ENCODE data around the gene MRM2.
A peak's percentile ranks its signal among the peaks of the same experiment; 100 is the strongest.

Gene MRM2

DNA sequence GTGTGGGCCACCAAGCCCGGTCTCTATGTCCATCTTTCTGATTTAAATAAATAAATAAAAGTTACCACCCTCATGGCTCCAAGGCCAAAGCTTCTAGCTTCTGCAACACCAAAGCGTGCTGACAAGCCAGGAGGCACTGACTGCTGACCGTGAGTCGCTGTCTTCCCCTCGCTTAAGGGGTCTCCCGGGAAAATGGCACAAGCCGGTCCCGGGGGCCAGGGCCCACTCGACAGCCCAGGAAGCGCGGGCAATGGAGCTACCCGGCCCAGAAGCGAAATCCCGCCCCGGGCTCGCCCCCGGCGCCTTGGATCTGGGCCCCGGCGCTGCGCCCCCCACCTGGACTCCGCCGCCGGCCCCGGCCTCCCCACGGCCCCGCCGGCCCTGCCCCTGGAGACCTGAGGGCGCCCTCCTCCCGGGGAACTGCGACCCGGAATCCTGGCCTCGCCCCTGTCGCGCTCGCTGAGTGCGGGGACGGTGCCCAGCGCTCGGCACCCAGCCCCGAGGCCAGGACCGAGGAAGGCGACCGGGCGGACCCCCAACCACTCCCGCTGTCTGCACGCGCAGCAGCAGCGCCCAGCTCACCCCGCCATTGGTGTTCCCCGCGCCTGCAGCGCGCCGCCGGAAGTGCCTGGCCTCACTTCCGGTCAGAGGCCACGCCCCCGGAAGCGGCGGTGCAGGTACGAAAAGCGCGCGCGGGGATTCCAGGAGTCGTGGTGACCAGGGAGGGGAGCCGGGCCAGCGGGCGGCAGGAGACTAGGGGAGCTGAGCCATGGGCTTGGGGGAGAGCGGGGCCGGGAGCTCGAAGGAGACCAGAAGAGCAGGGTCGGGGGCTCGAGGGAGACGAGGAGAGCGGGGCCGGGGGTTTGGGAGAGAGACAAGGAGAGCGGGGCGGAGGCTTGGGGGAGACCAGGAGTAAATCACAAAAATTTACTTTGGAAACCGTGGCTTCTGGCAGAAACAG lies at the start of gene MRM2, which contains the start of gene NUDT1:
MRM2 (minus strand) TSS at position 626 of the 961 bp plus-strand sequence; CDS start at position 590, 36 bp downstream.
NUDT1 (plus strand) TSS at position 647 of the 961 bp plus-strand sequence. CDS start 2,349 bp downstream, outside the sequence.
- peak; percentile 76 for DNase-seq (ENCODE audit: low read depth)

DNA sequence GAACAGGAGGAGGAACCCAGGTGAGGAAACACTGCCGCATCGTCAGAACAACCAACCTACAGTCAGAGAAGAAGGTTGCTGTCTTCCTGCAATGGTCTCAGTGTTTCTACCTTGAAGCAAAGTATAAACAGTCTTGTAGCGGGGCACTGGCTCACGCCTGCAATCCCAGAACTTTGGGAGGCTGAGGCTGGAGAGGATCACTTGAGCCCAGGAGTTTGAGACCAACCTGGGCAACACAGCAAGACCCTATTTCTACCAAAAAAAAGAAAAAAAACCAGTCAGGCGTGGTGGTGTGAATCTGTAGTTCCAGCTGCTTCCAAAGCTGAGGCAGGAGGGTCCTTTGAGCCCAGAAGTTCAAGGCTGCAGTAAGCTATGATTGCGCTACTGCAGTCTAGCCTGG lies 48.9 kb upstream of the MRM2 start:
- no peak for DNase-seq (ENCODE audit: low read depth)

DNA sequence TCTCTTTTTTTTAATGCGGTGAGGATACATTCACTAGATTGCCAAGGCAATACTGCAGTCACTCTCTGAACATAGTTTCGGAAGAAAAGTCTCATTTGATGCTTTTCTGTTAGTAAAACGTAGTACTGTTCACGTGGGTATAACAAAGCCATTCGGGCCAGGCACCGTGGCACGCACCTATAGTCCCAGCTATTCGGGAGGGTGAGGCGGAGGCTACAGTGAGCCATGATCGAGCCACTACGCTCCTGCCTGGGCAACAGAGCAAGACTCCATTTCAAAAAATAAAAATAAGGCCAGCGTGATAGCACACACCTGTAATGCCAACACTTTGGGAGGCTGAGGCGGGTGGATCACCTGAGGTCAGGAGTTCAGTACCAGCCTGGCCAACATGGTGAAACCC lies 47.6 kb upstream of the MRM2 start:
- DNase-seq (ENCODE audit: low read depth) = no peak

DNA sequence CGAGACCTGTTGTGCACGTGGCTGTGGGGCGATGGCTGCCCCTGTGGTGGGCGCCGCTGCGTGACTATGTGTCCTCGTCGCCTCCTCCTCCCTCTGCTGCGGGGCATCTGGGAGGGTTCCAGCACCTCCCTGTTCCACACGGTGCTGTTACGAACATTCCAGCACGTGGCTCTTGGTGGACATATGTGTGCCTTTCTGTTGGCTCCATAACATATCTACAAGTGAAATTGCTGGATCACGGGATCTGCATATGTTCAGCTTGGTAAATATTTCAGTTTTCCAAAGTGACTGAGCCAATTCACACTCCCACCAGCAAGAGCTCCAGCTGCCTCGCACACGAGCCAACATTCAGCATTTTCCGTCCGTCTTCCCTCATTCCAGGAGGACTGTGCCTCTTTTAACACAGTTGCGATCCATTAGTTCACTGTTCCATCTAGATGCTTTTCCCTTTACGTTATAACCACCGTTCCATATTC lies 47.1 kb upstream of the MRM2 start:
- DNase-seq (ENCODE audit: low read depth) = no peak

DNA sequence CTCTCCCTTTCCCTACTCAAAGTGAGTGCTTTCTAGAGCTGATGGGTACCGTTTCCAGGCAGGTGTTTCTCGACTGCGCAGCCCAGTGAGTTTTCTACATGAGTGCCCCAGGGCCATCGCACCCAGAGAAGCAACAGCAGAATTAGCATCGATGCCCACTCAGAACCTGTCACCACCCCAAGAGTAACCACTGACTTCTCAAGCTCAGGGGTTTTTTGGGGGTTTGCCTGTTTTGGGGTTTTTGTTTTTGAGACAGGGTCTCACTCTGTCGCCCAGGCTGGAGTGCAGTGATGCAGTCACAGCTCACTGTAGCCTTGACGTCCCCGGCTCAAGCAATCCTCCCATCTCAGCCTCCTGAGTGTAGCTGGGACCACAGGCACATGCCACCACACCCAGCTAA lies 46.5 kb upstream of the MRM2 start:
- DNase-seq (ENCODE audit: low read depth) = no peak

DNA sequence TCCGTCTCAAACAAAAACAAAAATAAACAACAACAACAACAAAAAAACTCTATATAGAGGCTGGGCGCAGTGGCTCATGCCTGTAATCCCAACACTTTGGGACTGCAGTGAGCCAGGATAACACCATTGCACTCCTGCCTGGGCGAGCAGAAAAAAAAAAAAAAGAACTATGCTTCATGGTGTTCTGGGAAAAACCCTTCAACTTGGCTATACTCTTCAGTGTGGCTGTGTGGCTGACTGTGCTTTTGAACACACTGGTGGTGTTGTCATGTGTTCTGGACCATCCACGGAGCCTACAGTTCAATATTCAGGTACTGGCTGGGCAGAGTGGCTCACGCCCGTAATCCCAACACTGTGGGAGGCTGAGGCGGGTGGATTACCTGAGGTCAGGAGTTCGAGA lies 45.7 kb upstream of the MRM2 start:
- no peak for DNase-seq (ENCODE audit: low read depth)

DNA sequence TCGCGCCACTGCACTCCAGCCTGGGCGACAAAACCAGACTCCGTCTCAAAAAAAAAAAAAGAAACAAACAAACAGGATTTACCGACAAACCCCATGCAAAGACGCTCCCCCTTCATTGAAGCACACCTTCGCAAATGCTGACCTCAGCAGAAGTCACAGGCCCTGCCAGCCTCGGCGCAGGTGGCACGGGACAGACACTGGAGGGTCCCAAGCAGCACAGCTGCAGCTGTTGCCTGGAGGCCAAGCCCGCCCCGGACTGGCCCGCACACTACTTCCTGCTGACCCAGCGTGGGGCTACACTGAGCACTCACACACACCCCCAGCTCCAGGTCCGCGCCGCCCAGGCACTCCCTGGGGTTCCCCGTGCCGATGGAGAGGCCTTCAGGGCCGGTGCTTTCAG lies 41.1 kb upstream of the MRM2 start:
- DNase-seq (ENCODE audit: low read depth) = no peak

DNA sequence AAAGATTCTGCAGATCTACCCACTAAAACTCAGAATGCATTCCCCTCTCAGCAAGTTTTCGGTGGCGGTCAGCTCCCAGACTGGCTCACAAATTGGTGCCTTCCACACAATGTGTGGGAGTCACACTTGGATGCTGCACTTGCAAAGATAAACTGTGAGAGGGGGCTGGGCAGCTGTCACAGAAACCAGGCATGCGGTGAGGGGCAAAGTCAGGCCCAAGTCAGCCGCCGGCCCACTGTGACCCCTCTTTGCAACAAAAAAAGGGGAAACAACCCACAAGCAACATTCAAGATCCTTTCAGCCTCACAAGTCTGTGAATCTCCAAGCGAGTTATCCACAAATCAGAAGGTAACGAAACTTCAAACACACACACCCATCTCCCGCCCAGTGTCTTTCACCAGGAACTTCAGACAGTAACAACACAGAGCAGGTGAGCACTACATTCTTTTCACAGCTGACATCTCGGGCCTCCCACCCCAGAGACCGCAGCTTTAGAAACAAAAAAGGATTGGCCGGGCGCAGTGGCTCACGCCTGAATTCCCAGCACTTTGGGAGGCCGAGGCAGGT lies 40.3 kb upstream of the MRM2 start:
- no peak for DNase-seq (ENCODE audit: low read depth)

DNA sequence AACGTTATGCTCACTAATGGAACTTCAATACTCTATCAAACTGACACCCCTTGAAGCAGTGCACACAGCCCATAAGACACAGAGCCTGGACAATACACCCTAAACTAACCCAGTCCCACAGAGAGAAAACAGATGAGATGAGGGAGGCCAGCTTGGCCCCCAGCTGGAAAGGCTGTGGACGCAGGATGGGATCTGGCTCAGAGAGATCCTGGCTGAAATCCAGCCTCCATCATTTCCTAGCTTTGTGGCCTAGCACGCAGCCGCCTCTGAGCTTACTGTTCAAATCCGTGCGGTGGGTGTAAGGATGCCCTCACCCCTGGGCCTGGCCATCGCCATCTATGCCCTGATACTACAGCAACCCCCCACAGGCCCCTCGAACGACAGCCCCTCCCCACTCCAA lies 39.5 kb upstream of the MRM2 start:
- peak; percentile 32 for DNase-seq (ENCODE audit: low read depth)

DNA sequence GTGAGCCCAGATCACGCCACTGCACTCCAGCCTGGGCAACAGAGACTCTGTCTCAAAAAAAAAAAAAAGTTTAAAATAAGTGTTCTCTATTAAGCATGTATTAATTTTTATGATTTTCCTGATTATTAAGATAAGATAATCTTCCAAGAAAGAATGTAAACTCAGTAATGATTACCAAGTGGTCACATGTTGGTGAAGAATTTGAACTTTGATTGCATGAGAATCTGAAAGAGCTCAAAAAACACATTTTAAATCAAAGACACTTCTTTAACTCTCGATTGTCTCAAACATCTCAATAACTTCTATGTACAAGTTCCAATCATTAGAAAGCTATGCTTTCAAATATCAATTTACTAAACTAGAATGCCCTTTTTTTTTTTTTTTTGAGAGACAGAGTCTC lies 38.4 kb upstream of the MRM2 start:
- DNase-seq (ENCODE audit: low read depth) = no peak

DNA sequence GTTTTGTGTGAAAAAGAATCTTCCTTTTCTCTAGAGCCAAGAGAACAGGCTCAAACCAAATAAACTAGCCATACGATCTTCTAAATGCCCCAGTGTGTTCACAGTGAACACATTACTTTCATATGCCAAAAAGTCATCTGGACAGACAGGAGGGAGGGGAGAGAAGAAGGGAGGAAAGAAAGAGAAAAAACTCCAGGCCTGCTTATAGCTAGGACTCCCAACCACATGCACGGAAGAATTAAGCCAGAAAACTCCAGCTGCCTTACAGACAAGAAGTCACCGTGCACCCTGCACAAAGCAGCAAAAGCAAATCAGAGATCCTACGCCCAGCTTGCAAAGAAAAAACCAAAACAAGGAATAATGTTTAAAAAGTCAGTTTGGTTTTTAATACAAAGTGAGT lies 37.9 kb upstream of the MRM2 start:
- no peak for DNase-seq (ENCODE audit: low read depth)

DNA sequence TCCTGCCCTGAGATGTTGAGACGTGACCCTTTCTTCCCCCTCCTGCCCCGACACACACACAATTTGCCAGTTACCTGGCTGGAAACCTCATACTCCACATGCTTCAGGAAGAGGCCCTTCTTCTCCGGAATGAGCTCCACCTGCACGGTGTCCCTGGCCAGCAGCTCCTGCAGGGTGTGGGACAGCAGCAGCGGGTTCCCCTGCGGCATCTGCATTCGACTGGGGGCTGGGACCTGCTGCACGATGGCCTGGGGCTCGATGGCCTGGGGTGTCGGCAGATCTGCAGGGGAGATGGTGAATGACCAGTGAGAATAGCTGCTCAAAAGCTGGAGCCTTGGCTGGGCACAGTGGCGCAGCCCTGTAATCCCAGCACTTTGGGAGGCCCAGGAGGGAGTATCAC lies 36.0 kb upstream of the MRM2 start:
- DNase-seq (ENCODE audit: low read depth) = no peak

DNA sequence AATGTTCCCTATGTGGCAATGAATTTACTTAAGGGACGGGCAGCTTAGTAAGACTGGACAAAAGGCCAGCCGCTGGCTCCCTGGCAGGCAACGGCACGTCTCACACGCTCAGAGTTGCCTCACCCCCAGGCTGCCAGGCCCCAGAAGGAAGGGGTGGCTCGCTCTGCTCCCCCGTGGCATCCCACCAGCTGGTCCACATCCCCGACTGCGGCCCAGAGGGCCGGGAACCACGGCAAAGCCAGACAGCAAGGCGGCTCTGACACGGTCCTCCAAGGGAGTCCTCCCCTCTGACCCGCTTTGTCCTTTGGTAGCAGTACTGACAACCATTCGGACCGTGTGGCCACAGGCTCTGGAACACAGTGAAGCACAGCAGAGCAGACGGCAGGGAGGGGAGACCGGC lies 34.1 kb upstream of the MRM2 start:
- no peak for DNase-seq (ENCODE audit: low read depth)

DNA sequence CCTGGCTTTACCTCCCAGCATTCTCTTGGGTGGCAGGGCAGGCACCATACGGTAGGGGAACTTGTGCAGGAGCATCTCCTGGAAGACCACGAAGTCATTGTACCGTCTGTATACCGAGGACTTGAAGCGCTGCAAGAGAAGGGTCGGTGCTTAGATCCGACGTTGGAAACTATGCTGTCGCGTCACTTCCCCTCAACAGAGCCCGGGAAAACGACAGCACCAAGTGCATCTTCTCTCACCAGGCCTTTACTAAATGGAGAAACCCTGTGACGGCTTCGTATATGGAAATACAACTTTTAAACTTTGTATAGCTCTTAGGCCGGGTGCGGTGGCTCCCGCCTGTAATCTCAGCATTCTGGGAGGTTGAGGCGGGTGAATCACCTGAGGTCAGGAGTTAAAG lies 33.1 kb upstream of the MRM2 start:
- no peak for DNase-seq (ENCODE audit: low read depth)

DNA sequence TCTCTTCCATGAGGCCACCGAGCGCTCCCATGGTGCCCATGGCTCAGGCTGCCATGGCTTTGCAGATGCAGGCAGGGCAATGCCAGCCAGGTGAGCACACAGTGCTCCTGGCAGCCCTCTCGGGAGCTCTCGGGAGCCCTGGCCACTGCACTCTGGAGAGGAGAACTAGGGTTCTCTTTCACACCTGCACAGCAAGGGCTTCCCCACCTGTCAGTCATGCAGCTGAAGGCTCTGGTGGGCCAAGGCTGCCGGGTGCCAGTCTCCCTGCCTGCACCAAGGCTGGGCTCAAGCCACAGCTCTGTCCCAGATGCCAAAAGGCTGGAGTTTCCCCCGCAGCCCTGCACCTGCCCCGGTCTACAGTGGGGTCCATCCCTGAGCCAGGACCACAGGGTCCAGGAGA lies 32.7 kb upstream of the MRM2 start:
- DNase-seq (ENCODE audit: low read depth) = no peak

DNA sequence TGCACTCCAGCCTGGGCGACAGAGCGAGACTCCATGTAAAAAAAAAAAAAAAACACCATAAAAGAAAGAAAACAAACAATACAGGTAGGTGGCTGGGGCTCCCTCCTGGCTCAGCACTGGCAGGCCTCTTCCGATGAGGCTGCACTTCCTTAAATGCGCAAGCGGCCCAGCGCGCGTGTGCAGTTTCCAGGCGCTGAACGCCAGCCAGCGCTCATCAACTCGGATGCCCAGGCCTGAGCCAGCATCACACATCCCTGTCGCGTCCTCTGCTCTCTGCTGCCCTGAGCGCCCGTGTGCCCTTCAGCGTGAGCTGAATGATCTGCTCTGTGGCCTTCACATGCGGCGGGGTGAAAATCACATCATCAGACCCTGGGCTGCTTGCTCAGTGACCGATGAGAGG lies 31.9 kb upstream of the MRM2 start:
- no peak for DNase-seq (ENCODE audit: low read depth)

DNA sequence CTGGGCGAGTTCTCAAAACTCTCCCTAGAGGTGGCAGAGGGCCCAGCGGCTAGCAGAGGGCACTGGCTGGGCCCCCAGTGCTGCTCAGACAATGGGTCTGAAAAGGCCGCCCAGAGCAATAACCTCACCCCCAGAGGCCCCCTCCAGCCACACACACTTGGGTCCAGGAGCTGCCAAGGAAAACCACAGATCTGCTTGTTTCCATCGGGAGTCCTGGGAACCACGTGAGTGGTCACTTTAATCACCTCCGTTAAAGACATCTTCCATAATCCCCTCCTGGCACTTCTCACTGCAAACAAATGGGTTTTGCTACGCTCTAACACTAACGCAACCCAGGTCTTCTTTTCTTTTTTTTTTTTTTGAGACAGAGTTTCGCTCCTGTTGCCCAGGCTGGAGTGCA lies 30.0 kb upstream of the MRM2 start:
- DNase-seq (ENCODE audit: low read depth) = no peak

DNA sequence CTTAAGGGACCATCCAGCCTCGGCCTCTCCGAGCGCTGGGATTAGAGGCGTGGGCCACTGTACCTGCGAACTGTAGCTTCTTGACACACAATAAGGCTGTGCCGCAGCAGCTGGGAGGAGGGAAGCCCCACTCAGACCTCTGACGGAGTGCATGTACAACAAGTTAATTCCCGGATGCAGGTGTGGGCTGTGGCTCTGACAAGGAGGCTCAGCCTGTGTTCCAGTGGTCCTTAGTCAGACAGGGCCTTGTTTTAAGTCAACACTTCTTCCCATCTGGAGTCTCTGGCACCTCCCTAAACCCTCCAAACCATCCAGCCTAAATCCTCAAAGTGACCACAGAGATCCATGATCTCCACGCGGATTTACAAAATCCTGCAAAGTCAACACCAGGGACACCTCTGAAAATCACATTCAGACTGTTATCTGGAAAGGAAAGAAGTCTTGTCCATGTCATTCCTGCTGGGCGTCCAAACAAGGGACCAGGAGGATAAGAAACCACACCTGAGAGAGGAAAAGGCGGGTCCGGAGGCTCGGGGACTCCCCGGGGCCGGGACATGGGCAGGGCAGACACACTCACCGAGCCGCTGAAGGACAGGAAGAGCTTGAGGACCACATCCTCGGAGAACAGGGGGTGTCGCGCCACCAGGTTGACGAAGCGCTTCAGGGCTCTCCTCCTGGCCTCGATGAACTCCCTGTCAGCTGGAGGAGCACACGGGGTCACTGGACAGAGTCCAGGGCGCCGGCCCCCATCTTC lies 29.4 kb upstream of the MRM2 start:
- no peak for DNase-seq (ENCODE audit: low read depth)

DNA sequence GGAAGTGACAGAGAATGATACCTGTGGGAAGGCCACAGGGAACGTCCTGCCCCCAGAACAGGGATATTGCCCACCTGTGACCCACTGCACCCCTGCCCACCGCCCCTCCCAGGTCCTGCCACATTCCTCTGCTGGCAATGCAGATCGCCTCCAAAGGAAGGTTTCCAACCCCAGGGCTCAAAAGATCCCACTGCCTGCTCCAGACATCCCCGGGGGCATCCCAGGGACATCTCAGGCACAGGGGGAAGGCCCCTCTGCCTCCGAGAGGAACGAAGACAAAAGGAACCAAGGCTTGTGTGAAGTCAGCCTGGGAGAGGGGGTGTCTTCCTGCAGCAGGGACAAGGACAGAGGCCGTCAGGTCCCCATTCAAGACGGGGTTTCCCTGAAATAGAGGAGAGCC lies 28.5 kb upstream of the MRM2 start:
- DNase-seq (ENCODE audit: low read depth) = no peak

DNA sequence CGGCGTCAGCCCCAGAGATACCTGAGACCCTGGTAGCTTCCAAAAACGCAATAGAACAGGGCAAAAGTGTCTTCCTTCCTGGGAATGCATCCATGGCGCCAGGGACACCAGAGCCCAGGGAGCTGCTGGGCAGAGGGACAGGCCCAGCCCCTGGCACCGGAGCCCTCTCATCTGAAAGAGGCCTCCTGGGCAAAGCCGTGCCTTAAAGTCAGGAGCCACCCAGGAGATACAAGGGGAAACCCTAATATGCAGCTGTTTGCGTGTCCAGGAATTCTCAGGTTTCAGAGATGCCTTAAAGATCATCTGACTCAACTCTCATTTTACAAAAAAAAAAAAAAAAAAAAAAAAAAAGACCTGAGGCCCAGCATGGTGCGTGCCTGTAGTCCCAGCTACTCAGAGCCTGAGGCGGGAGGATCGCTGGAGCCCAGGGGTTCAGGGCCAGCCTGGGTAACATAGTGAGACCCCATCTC lies 28.0 kb upstream of the MRM2 start:
- DNase-seq (ENCODE audit: low read depth) = peak; percentile 50

DNA sequence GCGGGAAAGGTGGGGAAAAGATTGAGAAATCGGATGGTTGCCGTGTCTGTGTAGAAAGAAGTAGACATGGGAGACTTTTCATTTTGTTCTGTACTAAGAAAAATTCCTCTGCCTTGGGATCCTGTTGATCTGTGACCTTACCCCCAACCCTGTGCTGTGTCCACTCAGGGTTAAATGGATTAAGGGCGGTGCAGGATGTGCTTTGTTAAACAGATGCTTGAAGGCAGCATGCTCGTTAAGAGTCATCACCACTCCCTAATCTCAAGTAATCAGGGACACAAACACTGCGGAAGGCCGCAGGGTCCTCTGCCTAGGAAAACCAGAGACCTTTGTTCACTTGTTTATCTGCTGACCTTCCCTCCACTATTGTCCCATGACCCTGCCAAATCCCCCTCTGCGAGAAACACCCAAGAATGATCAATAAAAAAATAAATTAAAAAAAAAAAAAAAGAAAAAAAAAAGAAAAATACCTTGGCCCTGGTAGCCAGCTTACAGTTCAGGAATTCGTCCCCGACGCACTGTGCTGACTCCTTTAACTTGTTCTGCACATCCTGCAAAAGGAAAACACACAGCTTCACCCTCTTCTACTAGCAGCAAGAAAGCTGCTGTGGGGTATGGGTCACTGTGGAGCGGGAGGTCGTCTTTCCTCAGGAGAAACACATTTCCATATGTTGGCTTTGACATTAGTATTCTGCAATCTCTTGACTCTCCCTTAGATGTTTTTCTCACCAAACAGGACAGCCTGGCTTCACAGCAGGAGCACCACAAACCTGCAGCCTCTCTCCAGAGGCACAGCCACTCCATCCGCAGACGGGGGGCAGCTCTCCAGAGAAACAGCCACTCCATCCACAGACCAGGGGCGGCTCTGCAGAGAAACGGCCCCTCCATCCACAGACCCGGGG lies 27.3 kb upstream of the MRM2 start:
- DNase-seq (ENCODE audit: low read depth) = peak; percentile 63
